Ishikawa (cell line): ENCODE measurements around the gene NCK2.

Source experiments
- CEBPB ChIP-seq: IDR thresholded peaks from 2 replicates; pipeline ENCODE4 v1.6.1; 2012
- CREB1 ChIP-seq: IDR thresholded peaks from 2 replicates; pipeline ENCODE4 v1.6.1; 2012; ENCODE audit warnings: low read depth
- EGR1 ChIP-seq: IDR thresholded peaks from 2 replicates; pipeline ENCODE4 v1.6.1; 2012
- EP300 ChIP-seq: IDR thresholded peaks from 2 replicates; pipeline ENCODE4 v1.6.1; 2012; ENCODE audit warnings: borderline replicate concordance
- FOXM1 ChIP-seq: IDR thresholded peaks from 2 replicates; pipeline ENCODE4 v1.6.1; 2012; ENCODE audit warnings: low read depth, borderline replicate concordance
- NFIC ChIP-seq: IDR thresholded peaks from 2 replicates; pipeline ENCODE4 v1.6.1; 2012
- RAD21 ChIP-seq: IDR thresholded peaks from 2 replicates; pipeline ENCODE4 v1.6.1; 2012; ENCODE audit warnings: low read depth
- REST ChIP-seq: IDR thresholded peaks from 2 replicates; pipeline ENCODE4 v1.6.1; 2012; ENCODE audit warnings: low read depth, mild to moderate bottlenecking
- TAF1 ChIP-seq: IDR thresholded peaks from 2 replicates; pipeline ENCODE4 v1.6.1; 2012; ENCODE audit warnings: low read depth, mild to moderate bottlenecking
- TCF12 ChIP-seq: IDR thresholded peaks from 2 replicates; pipeline ENCODE4 v1.6.1; 2012; ENCODE audit warnings: low read depth
- TEAD4 ChIP-seq: IDR thresholded peaks from 2 replicates; pipeline ENCODE4 v1.6.1; 2012
- USF1 ChIP-seq: IDR thresholded peaks from 2 replicates; pipeline ENCODE4 v1.6.1; 2012
- YY1 ChIP-seq: IDR thresholded peaks from 2 replicates; pipeline ENCODE4 v1.6.1; 2012; ENCODE audit warnings: low read depth
- ZBTB7A ChIP-seq: IDR thresholded peaks from 2 replicates; pipeline ENCODE4 v1.6.1; 2012; ENCODE audit warnings: low read depth
- TF ChIP-seq, protein P1 (sequence below): IDR thresholded peaks from 2 replicates; pipeline ENCODE4 v1.6.1; 2012

Gene NCK2

DNA sequence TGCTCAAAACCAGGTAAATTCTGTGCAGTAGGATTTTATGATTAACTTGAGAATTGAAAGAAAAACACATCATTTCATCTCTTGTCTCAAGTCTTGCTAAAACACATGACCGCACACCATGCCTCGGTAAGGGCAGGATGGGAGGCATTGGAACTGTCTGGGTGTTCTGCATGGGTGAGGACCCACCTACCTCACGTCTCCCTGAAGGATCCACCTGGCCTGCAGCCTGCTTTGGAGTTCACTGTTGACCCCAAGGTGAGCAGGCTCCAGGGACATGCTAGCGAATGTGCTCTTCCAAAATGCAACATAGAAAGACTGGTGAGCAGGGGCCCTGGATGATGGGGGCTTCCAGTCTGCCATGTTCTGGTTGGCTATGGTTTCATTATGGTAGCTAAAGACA is 131.5 kb downstream of the NCK2 start:
- TF ChIP-seq TCF12, result no peak
- no peak for TF ChIP-seq YY1
- TF ChIP-seq, protein P1, sequence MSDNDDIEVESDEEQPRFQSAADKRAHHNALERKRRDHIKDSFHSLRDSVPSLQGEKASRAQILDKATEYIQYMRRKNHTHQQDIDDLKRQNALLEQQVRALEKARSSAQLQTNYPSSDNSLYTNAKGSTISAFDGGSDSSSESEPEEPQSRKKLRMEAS, result no peak
- TF ChIP-seq RAD21, result no peak
- no peak for TF ChIP-seq NFIC
- TF ChIP-seq TAF1, result no peak
- TF ChIP-seq FOXM1, result no peak
- no peak for TF ChIP-seq CEBPB
- no peak for TF ChIP-seq USF1
- TF ChIP-seq EGR1, result no peak
- no peak for TF ChIP-seq ZBTB7A
- TF ChIP-seq TEAD4, result no peak
- no peak for TF ChIP-seq CREB1
- no peak for TF ChIP-seq REST
- TF ChIP-seq EP300, result no peak

GRCh38 chr2:105877945-105878344 is 133.2 kb downstream of the NCK2 start:
- TF ChIP-seq CREB1, result no peak
- TF ChIP-seq EP300, result no peak
- no peak for TF ChIP-seq CEBPB
- TF ChIP-seq, protein P1, result no peak
- TF ChIP-seq NFIC, result no peak
- no peak for TF ChIP-seq USF1
- TF ChIP-seq REST, result no peak
- TF ChIP-seq TEAD4, result no peak
- TF ChIP-seq TAF1, result no peak
- no peak for TF ChIP-seq TCF12
- no peak for TF ChIP-seq ZBTB7A

GRCh38 chr2:105879106-105879802 is 134.5 kb downstream of the NCK2 start:
- TF ChIP-seq EGR1, result no peak
- TF ChIP-seq, protein P1, result no peak

- TF ChIP-seq EP300 (no peak), TAF1 (no peak), RAD21 (no peak), YY1 (no peak), USF1 (no peak), CEBPB (no peak), CREB1 (no peak)
Observed at GRCh38 chr2:105879803-105880300, 135.1 kb downstream of the NCK2 start.

GRCh38 chr2:105880637-105881036 is 135.9 kb downstream of the NCK2 start:
- TF ChIP-seq TEAD4, result no peak
- no peak for TF ChIP-seq YY1
- TF ChIP-seq, protein P1, result no peak
- TF ChIP-seq EP300, result no peak
- TF ChIP-seq NFIC, result no peak
- TF ChIP-seq TAF1, result no peak
- no peak for TF ChIP-seq RAD21
- no peak for TF ChIP-seq EGR1
- TF ChIP-seq TCF12, result no peak
- no peak for TF ChIP-seq CEBPB
- TF ChIP-seq USF1, result no peak
- no peak for TF ChIP-seq REST
- TF ChIP-seq ZBTB7A, result no peak
- TF ChIP-seq FOXM1, result no peak
- TF ChIP-seq CREB1, result no peak
